ENCODE measurements around the gene SOCS1.

The SOCS1 gene

DNA sequence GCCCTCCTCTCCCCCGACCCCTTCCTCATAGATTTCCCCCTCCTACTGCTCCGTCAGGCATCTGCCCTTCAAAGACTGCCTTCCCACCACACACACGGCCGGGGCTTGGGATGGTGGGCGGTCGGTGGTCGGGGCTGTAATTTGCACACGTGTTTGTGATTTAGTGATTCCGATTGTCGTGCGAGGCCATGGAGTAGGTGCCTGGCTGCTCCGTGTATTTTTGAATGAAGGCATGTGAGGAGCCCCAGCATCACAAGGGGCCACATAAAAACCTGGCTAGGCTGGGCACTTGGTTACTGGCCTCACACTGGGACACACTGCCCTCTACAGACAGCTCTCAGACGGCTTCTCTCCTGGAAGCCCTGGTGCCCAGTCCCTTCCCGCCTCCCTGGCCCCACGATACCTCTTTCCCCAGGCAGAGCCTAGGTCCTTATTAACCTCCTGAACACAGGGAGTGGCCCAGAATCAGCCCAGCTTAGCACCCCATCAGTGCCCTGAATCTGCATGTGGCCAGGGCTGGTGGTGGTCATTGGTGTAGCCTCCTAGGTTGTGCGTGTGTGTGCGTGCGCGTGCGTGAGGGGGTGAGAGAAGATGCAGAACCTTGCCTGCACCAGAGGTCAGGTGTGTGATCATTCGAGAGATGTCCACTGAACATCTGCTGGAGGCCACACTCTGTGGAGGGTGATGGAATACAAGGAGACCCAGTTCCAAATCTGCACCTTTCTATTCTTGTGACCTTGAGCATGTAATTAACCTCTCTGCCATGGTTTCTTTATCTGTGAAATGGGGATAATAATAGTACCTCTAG is 1.3 kb upstream of the SOCS1 start:
- H3K4me1 ChIP-seq (ENCODE audit: control insufficient read depth, low read length): peaks cover 53% of the 10 kb centered on the region
- peak overlapping the region; percentile 78 for H3K4me3 ChIP-seq (ENCODE audit: low read length)

GRCh38 chr16:11256661-11257130 is 692 bp upstream of the SOCS1 start:
- Histone ChIP-seq H3K4me2 (ENCODE audit: low read length) (peak overlapping the region; percentile 84), H3K27me3 (ENCODE audit: control insufficient read depth, low read length) (peaks cover 18% of the 10 kb centered on the region), H3F3A (ENCODE audit: control insufficient read depth, insufficient read depth) (peaks cover 16% of the 10 kb centered on the region), H4K20me1 (ENCODE audit: control insufficient read depth, insufficient read depth, low read depth, low read length) (peaks cover 12% of the 10 kb centered on the region), H3K9me3 (ENCODE audit: control insufficient read depth, insufficient read depth, low read length) (no peaks in the 10 kb centered on the region), H3K36me3 (ENCODE audit: control insufficient read depth, low read length) (peaks cover 39% of the 10 kb centered on the region), H3K4me1 (ENCODE audit: control insufficient read depth, low read length) (peaks cover 59% of the 10 kb centered on the region), H3K27ac (ENCODE audit: low read depth, low read length) (no peak overlapping the region), H3K79me2 (ENCODE audit: control insufficient read depth, low read length) (peaks cover 37% of the 10 kb centered on the region), H3K4me3 (ENCODE audit: low read length) (peak overlapping the region; percentile 78), H3K9me2 (replicated peaks; ENCODE audit: control insufficient read depth, low read length) (no peaks in the 10 kb centered on the region)
- TF ChIP-seq EZH2phosphoT487 (IDR thresholded peaks at IDR 0.05; ENCODE audit: borderline replicate concordance, low read length): no peak

More for the DNA sequence above, 1.3 kb upstream of the SOCS1 start:
- Histone ChIP-seq H3K27ac (ENCODE audit: low read depth, low read length) (no peak overlapping the region), H3K9me3 (ENCODE audit: control insufficient read depth, insufficient read depth, low read length) (no peaks in the 10 kb centered on the region), H4K20me1 (ENCODE audit: control insufficient read depth, insufficient read depth, low read depth, low read length) (peaks cover 8% of the 10 kb centered on the region), H3F3A (ENCODE audit: control insufficient read depth, insufficient read depth) (peaks cover 14% of the 10 kb centered on the region), H3K36me3 (ENCODE audit: control insufficient read depth, low read length) (peaks cover 33% of the 10 kb centered on the region), H3K27me3 (ENCODE audit: control insufficient read depth, low read length) (peaks cover 18% of the 10 kb centered on the region), H3K9me2 (replicated peaks; ENCODE audit: control insufficient read depth, low read length) (no peaks in the 10 kb centered on the region), H3K79me2 (ENCODE audit: control insufficient read depth, low read length) (peaks cover 36% of the 10 kb centered on the region), H3K4me2 (ENCODE audit: low read length) (peak overlapping the region; percentile 84)
- TF ChIP-seq EZH2phosphoT487 (IDR thresholded peaks at IDR 0.05; ENCODE audit: borderline replicate concordance, low read length) (no peak), CTCF (IDR thresholded peaks at IDR 0.05; ENCODE audit: low read depth, low read length, poor library complexity, severe bottlenecking) (peak; percentile 79)

GRCh38 chr16:11254913-11255736 is 879 bp downstream of the SOCS1 start:
- TF ChIP-seq EZH2phosphoT487 (IDR thresholded peaks at IDR 0.05; ENCODE audit: borderline replicate concordance, low read length) (no peak), CTCF (IDR thresholded peaks at IDR 0.05; ENCODE audit: low read depth, low read length, poor library complexity, severe bottlenecking) (peak; percentile 52)
- Histone ChIP-seq H4K20me1 (ENCODE audit: control insufficient read depth, insufficient read depth, low read depth, low read length) (peaks cover 12% of the 10 kb centered on the region), H3K4me3 (ENCODE audit: low read length) (peak overlapping the region; percentile 78), H3K9me2 (replicated peaks; ENCODE audit: control insufficient read depth, low read length) (no peaks in the 10 kb centered on the region), H3F3A (ENCODE audit: control insufficient read depth, insufficient read depth) (peaks cover 24% of the 10 kb centered on the region), H3K9me3 (ENCODE audit: control insufficient read depth, insufficient read depth, low read length) (no peaks in the 10 kb centered on the region), H3K4me2 (ENCODE audit: low read length) (peak overlapping the region; percentile 98), H3K27ac (ENCODE audit: low read depth, low read length) (peak overlapping the region; percentile 58), H3K27me3 (ENCODE audit: control insufficient read depth, low read length) (peaks cover 18% of the 10 kb centered on the region), H3K4me1 (ENCODE audit: control insufficient read depth, low read length) (peaks cover 59% of the 10 kb centered on the region), H3K36me3 (ENCODE audit: control insufficient read depth, low read length) (peaks cover 40% of the 10 kb centered on the region), H3K79me2 (ENCODE audit: control insufficient read depth, low read length) (peaks cover 37% of the 10 kb centered on the region)
